ENCODE measurements around the gene ZNF407. TPM values are rescaled to one million over a fixed set of nuclear protein-coding genes. Genes with fewer than 3 reads are reported as not detected.
A peak's percentile ranks its signal among the peaks of the same experiment; 100 is the strongest.

Gene ZNF407
- total and polyA plus RNA-seq, 12 donors, result 2.5 to 20.2 (median 8.4) TPM

GRCh38 chr18:75104483-75104882, 506.8 kb downstream of the ZNF407 start:
- 83 to 90% (median 86%) methylated on average over 15 of the region's 15 CpGs for WGBS, 4 donors
- intact Hi-C loops (cut with DNase I), result no loop called here
- no peaks in the 10 kb centered on the region for H3K4me1 ChIP-seq (replicated peaks in 1 of 2)
- no peak overlapping the region for H3K27ac ChIP-seq
- DNase-seq, result peak in 1 of 7 donors; percentile 1
- H3K36me3 ChIP-seq (replicated peaks in 1 of 2), result no peaks in the 10 kb centered on the region
- TF ChIP-seq POLR2A (IDR thresholded peaks at IDR 0.05) (no peak), CTCF (IDR thresholded peaks at IDR 0.05) (no peak)
- H3K9me3 ChIP-seq (replicated peaks in 1 of 3), result no peaks in the 10 kb centered on the region
- no peaks in the 10 kb centered on the region for H3K27me3 ChIP-seq
- no peak overlapping the region for H3K4me3 ChIP-seq

GRCh38 chr18:75105551-75106254, 508.0 kb downstream of the ZNF407 start:
- Histone ChIP-seq H3K36me3 (replicated peaks in 1 of 2) (no peaks in the 10 kb centered on the region), H3K27ac (no peak overlapping the region), H3K27me3 (no peaks in the 10 kb centered on the region), H3K9me3 (replicated peaks in 1 of 3) (no peaks in the 10 kb centered on the region), H3K4me1 (replicated peaks in 1 of 2) (no peaks in the 10 kb centered on the region), H3K4me3 (no peak overlapping the region)
- DNase-seq, result peak in 1 of 7 donors; percentile 24
- intact Hi-C loops (cut with DNase I), result no loop called here
- no peak for TF ChIP-seq POLR2A (IDR thresholded peaks at IDR 0.05)
- TF ChIP-seq CTCF (IDR thresholded peaks at IDR 0.05), result no peak
- 82 to 88% (median 86%) methylated on average over 13 to 15 of the region's 15 CpGs for WGBS, 4 donors

- WGBS, 4 donors, result 89 to 92% (median 91%) methylated on average over 11 to 13 of the region's 13 CpGs
- Histone ChIP-seq H3K36me3 (replicated peaks in 1 of 2) (no peaks in the 10 kb centered on the region), H3K27ac (no peak overlapping the region), H3K4me3 (no peak overlapping the region), H3K4me1 (replicated peaks in 1 of 2) (no peaks in the 10 kb centered on the region), H3K27me3 (no peaks in the 10 kb centered on the region), H3K9me3 (replicated peaks in 1 of 3) (no peaks in the 10 kb centered on the region)
- peak in 1 of 7 donors; percentile 34 for DNase-seq
- TF ChIP-seq CTCF (IDR thresholded peaks at IDR 0.05) (no peak), POLR2A (IDR thresholded peaks at IDR 0.05) (no peak)
- intact Hi-C loops (cut with DNase I), result no loop called here
These were observed 509.1 kb downstream of the ZNF407 start for GRCh38 chr18:75106746-75107145.

GRCh38 chr18:75107196-75107930, 509.7 kb downstream of the ZNF407 start:
- Histone ChIP-seq H3K27me3 (no peaks in the 10 kb centered on the region), H3K27ac (no peak overlapping the region), H3K4me1 (replicated peaks in 1 of 2) (no peaks in the 10 kb centered on the region), H3K9me3 (replicated peaks in 1 of 3) (no peaks in the 10 kb centered on the region), H3K4me3 (no peak overlapping the region), H3K36me3 (replicated peaks in 1 of 2) (no peaks in the 10 kb centered on the region)
- 83 to 89% (median 86%) methylated on average over 16 to 19 of the region's 19 CpGs for WGBS, 4 donors
- TF ChIP-seq CTCF (IDR thresholded peaks at IDR 0.05), result no peak
- TF ChIP-seq POLR2A (IDR thresholded peaks at IDR 0.05), result no peak
- intact Hi-C loops (cut with DNase I), result no loop called here
- DNase-seq, result peak in 1 of 7 donors; percentile 28

Data from adrenal gland (tissue), 12 donors.